ENCODE measurements around the gene GRN. TPM values are rescaled to one million over a fixed set of nuclear protein-coding genes. Genes with fewer than 3 reads are reported as not detected.

Gene GRN
- total and polyA plus RNA-seq, 2 of the 13 experiments (the other 11 are each of a cell fraction or from before 2014, with no cell fraction given), result 86.6 to 143 TPM

DNA sequence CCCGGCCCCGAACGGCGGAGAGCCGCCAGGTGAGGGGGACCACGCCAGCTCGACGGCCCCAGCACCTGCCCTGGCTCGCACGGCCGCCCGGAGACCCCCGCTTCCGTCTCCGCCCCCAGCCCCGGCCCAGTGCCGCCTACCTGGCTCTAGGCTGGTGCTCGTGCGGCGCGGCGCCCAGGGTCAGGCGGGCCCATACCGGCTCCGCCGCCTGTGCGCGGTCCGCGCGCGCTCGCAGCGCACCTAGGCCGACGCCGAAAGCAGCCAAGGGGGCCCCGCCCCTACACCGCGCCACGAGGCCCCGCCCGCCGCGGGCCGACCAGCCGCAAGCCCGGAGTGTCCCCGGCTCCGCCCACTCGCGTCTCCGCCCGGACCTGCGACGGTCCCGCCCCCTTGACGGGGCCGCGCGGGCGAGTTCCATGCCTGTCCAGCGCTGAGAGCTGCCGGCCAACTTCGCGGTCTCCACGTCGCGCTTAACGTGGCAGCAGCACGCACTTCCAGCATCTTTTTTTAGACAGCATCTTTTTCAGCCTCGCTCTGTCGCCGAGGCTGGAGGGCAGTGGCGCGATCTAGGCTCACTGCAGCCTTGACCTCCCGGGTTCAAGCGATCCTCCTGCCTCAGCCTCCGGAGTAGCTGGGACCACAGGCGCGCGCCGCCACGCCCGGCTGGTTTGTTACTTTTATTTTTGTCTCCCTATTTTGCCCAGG is 20.4 kb upstream of the GRN start, which contains the start of gene SLC25A39 (continued):
- TF ChIP-seq GABPA (IDR thresholded peaks at IDR 0.05; ENCODE audit: low read depth, low read length) (no peak), GABPA (CRISPR knock-in tag; IDR thresholded peaks at IDR 0.05; ENCODE audit: low read depth) (no peak), ZNF616 (CRISPR knock-in tag; IDR thresholded peaks at IDR 0.05; ENCODE audit: low read depth) (peak; percentile 63; the same call in 1 of the 2 replicates), SOX5 (CRISPR knock-in tag; IDR thresholded peaks at IDR 0.05; ENCODE audit: borderline replicate concordance) (0 out of 2 replicates have a peak, but pooled peaks have one; percentile 21), GATAD1 (CRISPR knock-in tag; IDR thresholded peaks at IDR 0.05) (peak; percentile 50), ZNF451 (CRISPR knock-in tag; IDR thresholded peaks at IDR 0.05) (0 out of 2 replicates have a peak, but pooled peaks have one; percentile 62), NR2C2 (CRISPR knock-in tag; IDR thresholded peaks at IDR 0.05; ENCODE audit: borderline replicate concordance) (no peak; the same call in 1 of the 2 replicates), CBX1 (IDR thresholded peaks at IDR 0.05; ENCODE audit: low read depth) (peak; percentile 85), TEAD3 (CRISPR knock-in tag; optimal IDR thresholded peaks at IDR 0.05; ENCODE audit: borderline replicate concordance) (peak; percentile 45), ZBTB7B (CRISPR knock-in tag; IDR thresholded peaks at IDR 0.05) (0 out of 2 replicates have a peak, but pooled peaks have one; percentile 16), RNF2 (conservative IDR thresholded peaks at IDR 0.05; ENCODE audit: low read depth) (peak; percentile 89; the same call in 1 of the 2 replicates), SAFB2 (CRISPR knock-in tag; IDR thresholded peaks at IDR 0.05; ENCODE audit: borderline replicate concordance, low read depth) (peak; percentile 44; the same call in 1 of the 2 replicates), IRF2 (CRISPR knock-in tag; IDR thresholded peaks at IDR 0.05) (peak; percentile 76; the same call in 1 of the 2 replicates), ZNF547 (CRISPR knock-in tag; IDR thresholded peaks at IDR 0.05) (peak; percentile 42; the same call in 1 of the 2 replicates), ZNF331 (CRISPR knock-in tag; IDR thresholded peaks at IDR 0.05) (peak; percentile 19; the same call in 1 of the 2 replicates)
- TF ChIP-seq, protein P1, sequence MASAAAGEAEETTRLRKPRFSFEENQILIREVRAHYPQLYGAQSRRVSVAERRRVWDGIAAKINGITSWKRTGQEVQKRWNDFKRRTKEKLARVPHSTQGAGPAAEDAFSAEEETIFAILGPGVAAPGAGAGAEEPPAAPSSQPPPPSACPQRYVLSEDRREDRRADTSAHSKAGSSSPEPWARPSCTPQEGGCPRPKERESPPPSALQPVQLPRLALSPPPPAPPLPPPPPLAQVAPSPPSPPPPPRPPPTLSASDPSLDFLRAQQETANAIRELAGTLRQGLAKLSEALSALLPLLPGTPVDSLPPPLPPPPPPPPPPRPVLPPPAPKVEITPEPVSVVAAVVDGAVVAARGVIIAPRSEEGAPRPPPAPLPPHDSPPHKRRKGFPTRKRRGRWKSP (CRISPR knock-in tag; IDR thresholded peaks at IDR 0.05), result peak; percentile 51
- TF ChIP-seq, protein P2, sequence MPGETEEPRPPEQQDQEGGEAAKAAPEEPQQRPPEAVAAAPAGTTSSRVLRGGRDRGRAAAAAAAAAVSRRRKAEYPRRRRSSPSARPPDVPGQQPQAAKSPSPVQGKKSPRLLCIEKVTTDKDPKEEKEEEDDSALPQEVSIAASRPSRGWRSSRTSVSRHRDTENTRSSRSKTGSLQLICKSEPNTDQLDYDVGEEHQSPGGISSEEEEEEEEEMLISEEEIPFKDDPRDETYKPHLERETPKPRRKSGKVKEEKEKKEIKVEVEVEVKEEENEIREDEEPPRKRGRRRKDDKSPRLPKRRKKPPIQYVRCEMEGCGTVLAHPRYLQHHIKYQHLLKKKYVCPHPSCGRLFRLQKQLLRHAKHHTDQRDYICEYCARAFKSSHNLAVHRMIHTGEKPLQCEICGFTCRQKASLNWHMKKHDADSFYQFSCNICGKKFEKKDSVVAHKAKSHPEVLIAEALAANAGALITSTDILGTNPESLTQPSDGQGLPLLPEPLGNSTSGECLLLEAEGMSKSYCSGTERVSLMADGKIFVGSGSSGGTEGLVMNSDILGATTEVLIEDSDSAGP (CRISPR knock-in tag; IDR thresholded peaks at IDR 0.05; ENCODE audit: borderline replicate concordance), result peak; percentile 99
- TF ChIP-seq, protein P3, sequence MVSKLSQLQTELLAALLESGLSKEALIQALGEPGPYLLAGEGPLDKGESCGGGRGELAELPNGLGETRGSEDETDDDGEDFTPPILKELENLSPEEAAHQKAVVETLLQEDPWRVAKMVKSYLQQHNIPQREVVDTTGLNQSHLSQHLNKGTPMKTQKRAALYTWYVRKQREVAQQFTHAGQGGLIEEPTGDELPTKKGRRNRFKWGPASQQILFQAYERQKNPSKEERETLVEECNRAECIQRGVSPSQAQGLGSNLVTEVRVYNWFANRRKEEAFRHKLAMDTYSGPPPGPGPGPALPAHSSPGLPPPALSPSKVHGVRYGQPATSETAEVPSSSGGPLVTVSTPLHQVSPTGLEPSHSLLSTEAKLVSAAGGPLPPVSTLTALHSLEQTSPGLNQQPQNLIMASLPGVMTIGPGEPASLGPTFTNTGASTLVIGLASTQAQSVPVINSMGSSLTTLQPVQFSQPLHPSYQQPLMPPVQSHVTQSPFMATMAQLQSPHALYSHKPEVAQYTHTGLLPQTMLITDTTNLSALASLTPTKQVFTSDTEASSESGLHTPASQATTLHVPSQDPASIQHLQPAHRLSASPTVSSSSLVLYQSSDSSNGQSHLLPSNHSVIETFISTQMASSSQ (IDR thresholded peaks at IDR 0.05; ENCODE audit: low read depth), result no peak
- TF ChIP-seq, protein P3 (CRISPR knock-in tag; IDR thresholded peaks at IDR 0.05; ENCODE audit: borderline replicate concordance), result peak; percentile 36; the same call in 1 of the 2 replicates
- TF ChIP-seq, protein P4, sequence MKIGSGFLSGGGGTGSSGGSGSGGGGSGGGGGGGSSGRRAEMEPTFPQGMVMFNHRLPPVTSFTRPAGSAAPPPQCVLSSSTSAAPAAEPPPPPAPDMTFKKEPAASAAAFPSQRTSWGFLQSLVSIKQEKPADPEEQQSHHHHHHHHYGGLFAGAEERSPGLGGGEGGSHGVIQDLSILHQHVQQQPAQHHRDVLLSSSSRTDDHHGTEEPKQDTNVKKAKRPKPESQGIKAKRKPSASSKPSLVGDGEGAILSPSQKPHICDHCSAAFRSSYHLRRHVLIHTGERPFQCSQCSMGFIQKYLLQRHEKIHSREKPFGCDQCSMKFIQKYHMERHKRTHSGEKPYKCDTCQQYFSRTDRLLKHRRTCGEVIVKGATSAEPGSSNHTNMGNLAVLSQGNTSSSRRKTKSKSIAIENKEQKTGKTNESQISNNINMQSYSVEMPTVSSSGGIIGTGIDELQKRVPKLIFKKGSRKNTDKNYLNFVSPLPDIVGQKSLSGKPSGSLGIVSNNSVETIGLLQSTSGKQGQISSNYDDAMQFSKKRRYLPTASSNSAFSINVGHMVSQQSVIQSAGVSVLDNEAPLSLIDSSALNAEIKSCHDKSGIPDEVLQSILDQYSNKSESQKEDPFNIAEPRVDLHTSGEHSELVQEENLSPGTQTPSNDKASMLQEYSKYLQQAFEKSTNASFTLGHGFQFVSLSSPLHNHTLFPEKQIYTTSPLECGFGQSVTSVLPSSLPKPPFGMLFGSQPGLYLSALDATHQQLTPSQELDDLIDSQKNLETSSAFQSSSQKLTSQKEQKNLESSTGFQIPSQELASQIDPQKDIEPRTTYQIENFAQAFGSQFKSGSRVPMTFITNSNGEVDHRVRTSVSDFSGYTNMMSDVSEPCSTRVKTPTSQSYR (CRISPR knock-in tag; IDR thresholded peaks at IDR 0.05; ENCODE audit: borderline replicate concordance), result peak; percentile 58; the same call in 1 of the 2 replicates
